Measurements from ENCODE around the gene NAIF1.
"Not testable (repeated sequence)": the region's sequence is repeated elsewhere in the genome, so short reads cannot be mapped to it uniquely, and the experiment has no call there.

The NAIF1 gene

GRCh38 chr9:128026773-128027541, 40.2 kb downstream of the NAIF1 start:
- no peak for DNase-seq (ENCODE audit: low read depth, low spot score)

- no peak for DNase-seq (ENCODE audit: low read depth, low spot score)
Observed at GRCh38 chr9:128026255-128026772, 40.8 kb downstream of the NAIF1 start.

GRCh38 chr9:128025736-128026135, 41.4 kb downstream of the NAIF1 start:
- no peak for DNase-seq (ENCODE audit: low read depth, low spot score)

- DNase-seq (ENCODE audit: low read depth, low spot score) = no peak
Observed at GRCh38 chr9:128024761-128025308, 42.3 kb downstream of the NAIF1 start.

GRCh38 chr9:128023671-128024070, 43.4 kb downstream of the NAIF1 start:
- DNase-seq (ENCODE audit: low read depth, low spot score) = not testable (repeated sequence)

GRCh38 chr9:128022886-128023285, 44.2 kb downstream of the NAIF1 start:
- no peak for DNase-seq (ENCODE audit: low read depth, low spot score)

- DNase-seq (ENCODE audit: low read depth, low spot score) = no peak
Observed at GRCh38 chr9:128021098-128021497, 46.0 kb downstream of the NAIF1 start.

- DNase-seq (ENCODE audit: low read depth, low spot score) = no peak
Observed at GRCh38 chr9:128020692-128021091, 46.4 kb downstream of the NAIF1 start.

GRCh38 chr9:128015696-128016095, 51.4 kb downstream of the NAIF1 start:
- no peak for DNase-seq (ENCODE audit: low read depth, low spot score)

All from smooth muscle cell of the brain vasculature (primary cell).